Measurements from ENCODE around the gene ZNF236. TPM values are rescaled to one million over a fixed set of nuclear protein-coding genes. Genes with fewer than 3 reads are reported as not detected.

The ZNF236 gene
- polyA plus RNA-seq, 1 donor from 2014 or later, result 7.7 TPM

GRCh38 chr18:76886112-76886511, 63.8 kb downstream of the ZNF236 start:
- Histone ChIP-seq H3K9me2 (ENCODE audit: insufficient read depth, low read length) (no peaks in the 10 kb centered on the region), H3K27me3 (ENCODE audit: insufficient read depth, low read depth, low read length) (no peaks in the 10 kb centered on the region), H3K9me3 (ENCODE audit: low read length) (no peaks in the 10 kb centered on the region), H3K36me3 (ENCODE audit: insufficient read depth, low read length) (no peaks in the 10 kb centered on the region), H3K4me2 (ENCODE audit: low read length) (no peak overlapping the region), H3K27ac (ENCODE audit: low read length) (no peak overlapping the region), H2AFZ (ENCODE audit: low read depth, low read length) (no peak overlapping the region), H3K79me2 (replicated peaks; ENCODE audit: insufficient read depth, low read length) (no peaks in the 10 kb centered on the region), H3F3A (ENCODE audit: insufficient read depth, low read length, poor library complexity, severe bottlenecking) (no peaks in the 10 kb centered on the region), H3K9ac (ENCODE audit: low read length) (no peak overlapping the region), H4K20me1 (ENCODE audit: insufficient read depth) (no peaks in the 10 kb centered on the region), H3K4me3 (ENCODE audit: low read length) (no peak overlapping the region)
- TF ChIP-seq POLR2AphosphoS5 (IDR thresholded peaks at IDR 0.05), result no peak
- no peak for TF ChIP-seq CTCF (IDR thresholded peaks at IDR 0.05; ENCODE audit: poor library complexity, severe bottlenecking)
- TF ChIP-seq EZH2 (IDR thresholded peaks at IDR 0.05; ENCODE audit: borderline replicate concordance, insufficient read depth, low read length, poor library complexity, severe bottlenecking), result no peak
- TF ChIP-seq EP300 (conservative IDR thresholded peaks at IDR 0.05; ENCODE audit: poor library complexity, severe bottlenecking), result no peak

- H3K79me2 ChIP-seq (replicated peaks; ENCODE audit: insufficient read depth, low read length), result no peaks in the 10 kb centered on the region
- H3K27me3 ChIP-seq (ENCODE audit: insufficient read depth, low read depth, low read length), result no peaks in the 10 kb centered on the region
- no peak overlapping the region for H3K4me2 ChIP-seq (ENCODE audit: low read length)
- no peaks in the 10 kb centered on the region for H4K20me1 ChIP-seq (ENCODE audit: insufficient read depth)
- H3F3A ChIP-seq (ENCODE audit: insufficient read depth, low read length, poor library complexity, severe bottlenecking), result no peaks in the 10 kb centered on the region
- no peak overlapping the region for H3K9ac ChIP-seq (ENCODE audit: low read length)
- TF ChIP-seq EZH2 (IDR thresholded peaks at IDR 0.05; ENCODE audit: borderline replicate concordance, insufficient read depth, low read length, poor library complexity, severe bottlenecking) (no peak), REST (IDR thresholded peaks at IDR 0.05; ENCODE audit: borderline replicate concordance) (no peak), POLR2AphosphoS5 (IDR thresholded peaks at IDR 0.05) (no peak), EP300 (conservative IDR thresholded peaks at IDR 0.05; ENCODE audit: poor library complexity, severe bottlenecking) (no peak), SMC3 (conservative IDR thresholded peaks at IDR 0.05; ENCODE audit: poor library complexity) (no peak)
- no peak overlapping the region for H3K4me3 ChIP-seq (ENCODE audit: low read length)
- no peaks in the 10 kb centered on the region for H3K9me2 ChIP-seq (ENCODE audit: insufficient read depth, low read length)
- no peak overlapping the region for H2AFZ ChIP-seq (ENCODE audit: low read depth, low read length)
- no peaks in the 10 kb centered on the region for H3K9me3 ChIP-seq (ENCODE audit: low read length)
- H3K36me3 ChIP-seq (ENCODE audit: insufficient read depth, low read length), result peaks cover 4% of the 10 kb centered on the region
- H3K27ac ChIP-seq (ENCODE audit: low read length), result no peak overlapping the region
Observed at GRCh38 chr18:76889091-76889699, 66.8 kb downstream of the ZNF236 start.

- H3K9me3 ChIP-seq (ENCODE audit: low read length), result no peaks in the 10 kb centered on the region
- TF ChIP-seq EP300 (conservative IDR thresholded peaks at IDR 0.05; ENCODE audit: poor library complexity, severe bottlenecking), result no peak
- TF ChIP-seq TAF1 (IDR thresholded peaks at IDR 0.05; ENCODE audit: low read depth), result no peak
- TF ChIP-seq CTCF (IDR thresholded peaks at IDR 0.05; ENCODE audit: poor library complexity, severe bottlenecking), result no peak
- TF ChIP-seq SMC3 (conservative IDR thresholded peaks at IDR 0.05; ENCODE audit: poor library complexity), result no peak
- no peak for TF ChIP-seq REST (IDR thresholded peaks at IDR 0.05; ENCODE audit: borderline replicate concordance)
- no peak for TF ChIP-seq EZH2 (IDR thresholded peaks at IDR 0.05; ENCODE audit: borderline replicate concordance, insufficient read depth, low read length, poor library complexity, severe bottlenecking)
- TF ChIP-seq RAD21 (conservative IDR thresholded peaks at IDR 0.05), result no peak
- no peak for TF ChIP-seq MXI1 (conservative IDR thresholded peaks at IDR 0.05; ENCODE audit: poor library complexity, severe bottlenecking)
- TF ChIP-seq POLR2AphosphoS5 (IDR thresholded peaks at IDR 0.05), result no peak
- no peak overlapping the region for H3K27ac ChIP-seq (ENCODE audit: low read length)
- H3K9me2 ChIP-seq (ENCODE audit: insufficient read depth, low read length), result no peaks in the 10 kb centered on the region
- no peaks in the 10 kb centered on the region for H3K27me3 ChIP-seq (ENCODE audit: insufficient read depth, low read depth, low read length)
- no peak overlapping the region for H2AFZ ChIP-seq (ENCODE audit: low read depth, low read length)
- no peak overlapping the region for H3K4me3 ChIP-seq (ENCODE audit: low read length)
- no peak overlapping the region for H3K9ac ChIP-seq (ENCODE audit: low read length)
- peaks cover 32% of the 10 kb centered on the region for H3K36me3 ChIP-seq (ENCODE audit: insufficient read depth, low read length)
- H3K4me2 ChIP-seq (ENCODE audit: low read length), result no peak overlapping the region
- H3F3A ChIP-seq (ENCODE audit: insufficient read depth, low read length, poor library complexity, severe bottlenecking), result no peaks in the 10 kb centered on the region
- H4K20me1 ChIP-seq (ENCODE audit: insufficient read depth), result no peaks in the 10 kb centered on the region
- H3K79me2 ChIP-seq (replicated peaks; ENCODE audit: insufficient read depth, low read length), result no peaks in the 10 kb centered on the region
Observed at GRCh38 chr18:76892832-76893231, 70.5 kb downstream of the ZNF236 start.

All from neural cell (in vitro differentiated cells).